Lower lobe of right lung (tissue), 2 donors: ENCODE results near the gene C2CD2L. TPM values are rescaled to one million over a fixed set of nuclear protein-coding genes. Genes with fewer than 3 reads are reported as not detected.

Experiments
- ATAC-seq, 2 donors: fragments of 200-7000 bp; cut with Tn5 transposase; one replicate each; pipeline ENCODE4 v1.9.1; 2020 to 2022; ENCODE audit warnings: mild to moderate bottlenecking in 2 of 2, moderate library complexity in 2 of 2
- DNase-seq: peaks from one replicate; pipeline ENCODE4 v3.0.0-alpha.2; 2020
- H3K27ac ChIP-seq: fragments of 200-600 bp; one replicate; pipeline ENCODE4 v1.8.0; 2022
- H3K27me3 ChIP-seq: fragments of 200-600 bp; one replicate; pipeline ENCODE4 v1.8.0; 2022; ENCODE audit warnings: low read depth
- H3K36me3 ChIP-seq: fragments of 200-600 bp; one replicate; pipeline ENCODE4 v1.8.0; 2022; ENCODE audit warnings: mild to moderate bottlenecking
- H3K4me1 ChIP-seq: fragments of 200-600 bp; one replicate; pipeline ENCODE4 v1.8.0; 2022
- H3K4me3 ChIP-seq: fragments of 200-600 bp; one replicate; pipeline ENCODE4 v1.8.0; 2022; ENCODE audit warnings: mild to moderate bottlenecking
- H3K9me3 ChIP-seq: fragments of 200-600 bp; one replicate; pipeline ENCODE4 v1.8.0; 2022
- intact Hi-C: fragments of 100-400 bp; cut with DNase I; formaldehyde crosslinking; loops from one replicate; pipeline ENCODE4 v1.11.0; 2022
- total RNA-seq: library from RNA; stranded (reverse); fragmentation: NEBNext Ultra II Directional; extraction: Animal tissue kit (Norgen Biotek cat#: 25700); gene quantifications from one replicate; pipeline ENCODE4 v1.2.1, GENCODE V29; 2021
- TF ChIP-seq, protein P1 (sequence below): fragments of 200-600 bp; IDR thresholded peaks from one replicate; pipeline ENCODE4 v1.8.0; 2022; ENCODE audit warnings: antibody characterized with exemption, mild to moderate bottlenecking
- donor health status: DM: no; HTN: yes; CAD: no; lungs with severe emphysema.

Gene C2CD2L
- total RNA-seq, 1 donor from 2014 or later, result 16.5 TPM

DNA sequence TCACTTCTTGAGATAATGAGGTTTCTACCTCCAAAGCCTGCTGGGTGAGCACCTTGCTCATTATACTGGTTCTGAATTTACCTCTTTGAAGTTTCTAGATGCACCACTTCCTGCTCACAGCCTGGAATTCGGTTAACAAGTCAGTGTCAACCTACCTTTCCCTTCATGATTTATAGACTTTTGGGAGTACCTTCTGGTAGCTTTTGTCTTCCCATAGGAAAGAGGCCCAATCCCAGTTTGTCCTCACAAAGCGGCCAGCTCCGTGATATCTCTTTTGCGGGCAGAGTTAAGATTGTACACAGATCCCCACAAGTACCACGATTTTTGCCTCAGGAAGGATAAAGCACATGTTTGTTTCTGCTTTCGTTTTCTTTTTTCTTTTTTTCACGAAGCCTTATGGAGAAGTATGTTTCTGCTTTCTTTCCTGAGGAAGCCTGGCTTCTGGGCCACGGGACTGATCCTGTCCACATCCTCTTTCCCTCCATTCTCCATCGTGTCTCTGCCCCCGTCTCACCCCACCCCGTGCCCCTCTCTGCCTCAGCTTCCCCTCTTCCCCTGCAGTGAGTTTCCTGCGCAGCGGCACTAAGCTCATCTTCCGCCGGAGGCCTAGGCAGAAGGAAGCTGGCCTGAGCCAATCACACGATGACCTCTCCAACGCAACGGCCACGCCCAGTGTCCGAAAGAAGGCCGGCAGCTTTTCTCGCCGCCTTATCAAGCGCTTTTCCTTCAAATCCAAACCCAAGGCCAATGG lies 8.5 kb downstream of the C2CD2L start:
- ATAC-seq (peak; percentile 59 to 79), DNase-seq (peak; percentile 85)
- Histone ChIP-seq H3K4me3 (peak overlapping the region; percentile 23), H3K27ac (peak overlapping the region; percentile 68), H3K27me3 (no peaks in the 10 kb centered on the region), H3K4me1 (peaks cover 4% of the 10 kb centered on the region), H3K36me3 (peaks cover 63% of the 10 kb centered on the region), H3K9me3 (no peaks in the 10 kb centered on the region)
- TF ChIP-seq, protein P1, sequence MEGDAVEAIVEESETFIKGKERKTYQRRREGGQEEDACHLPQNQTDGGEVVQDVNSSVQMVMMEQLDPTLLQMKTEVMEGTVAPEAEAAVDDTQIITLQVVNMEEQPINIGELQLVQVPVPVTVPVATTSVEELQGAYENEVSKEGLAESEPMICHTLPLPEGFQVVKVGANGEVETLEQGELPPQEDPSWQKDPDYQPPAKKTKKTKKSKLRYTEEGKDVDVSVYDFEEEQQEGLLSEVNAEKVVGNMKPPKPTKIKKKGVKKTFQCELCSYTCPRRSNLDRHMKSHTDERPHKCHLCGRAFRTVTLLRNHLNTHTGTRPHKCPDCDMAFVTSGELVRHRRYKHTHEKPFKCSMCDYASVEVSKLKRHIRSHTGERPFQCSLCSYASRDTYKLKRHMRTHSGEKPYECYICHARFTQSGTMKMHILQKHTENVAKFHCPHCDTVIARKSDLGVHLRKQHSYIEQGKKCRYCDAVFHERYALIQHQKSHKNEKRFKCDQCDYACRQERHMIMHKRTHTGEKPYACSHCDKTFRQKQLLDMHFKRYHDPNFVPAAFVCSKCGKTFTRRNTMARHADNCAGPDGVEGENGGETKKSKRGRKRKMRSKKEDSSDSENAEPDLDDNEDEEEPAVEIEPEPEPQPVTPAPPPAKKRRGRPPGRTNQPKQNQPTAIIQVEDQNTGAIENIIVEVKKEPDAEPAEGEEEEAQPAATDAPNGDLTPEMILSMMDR, result no peak
- intact Hi-C loops, result no loop called here

DNA sequence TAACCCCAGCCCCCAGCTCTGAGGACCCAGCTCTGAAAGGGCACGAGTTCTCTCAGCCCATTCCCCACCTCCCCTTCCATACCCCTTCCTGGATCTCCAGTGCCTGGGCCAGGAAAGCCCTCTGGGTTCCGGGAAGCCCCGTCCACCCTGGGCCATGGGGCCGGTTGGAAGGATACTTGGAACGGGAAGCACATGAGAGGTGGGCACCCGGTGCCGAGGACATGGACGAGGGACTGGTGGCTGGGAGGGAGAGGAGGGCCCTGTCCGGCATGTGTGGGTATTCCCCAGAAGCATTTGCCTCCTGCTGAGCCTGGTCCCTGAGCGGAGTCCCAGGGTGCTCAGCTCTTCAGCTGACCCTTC lies 9.1 kb downstream of the C2CD2L start:
- Histone ChIP-seq H3K9me3 (no peaks in the 10 kb centered on the region), H3K4me1 (peaks cover 6% of the 10 kb centered on the region), H3K27me3 (no peaks in the 10 kb centered on the region), H3K27ac (peak overlapping the region; percentile 68), H3K4me3 (peak overlapping the region; percentile 23), H3K36me3 (peaks cover 57% of the 10 kb centered on the region)
- DNase-seq (no peak), ATAC-seq (no peak)
- intact Hi-C loops, result no loop called here
- TF ChIP-seq, protein P1, result no peak

DNA sequence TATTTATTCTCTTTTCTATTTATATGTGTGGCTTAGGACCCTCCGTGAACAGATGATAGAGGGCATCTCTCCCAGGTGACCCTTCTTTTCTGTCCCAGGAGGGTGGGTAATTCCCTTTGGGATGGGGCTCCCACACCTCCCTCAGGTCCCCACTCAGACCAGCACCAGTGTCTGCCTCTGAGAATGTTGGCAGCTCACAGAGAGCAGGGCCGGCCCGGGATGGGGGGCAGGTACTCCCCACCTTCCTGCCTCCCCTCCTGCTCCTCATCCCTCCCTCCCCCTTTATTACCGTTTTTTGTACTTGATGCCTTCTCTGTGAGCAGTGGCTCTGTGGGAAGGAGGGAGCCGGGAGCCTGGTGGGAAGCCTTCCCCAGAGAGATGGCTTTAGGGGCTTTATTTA lies 9.5 kb downstream of the C2CD2L start:
- TF ChIP-seq, protein P1, result no peak
- intact Hi-C loops, result no loop called here
- DNase-seq (no peak), ATAC-seq (no peak)
- Histone ChIP-seq H3K27ac (peak overlapping the region; percentile 68), H3K4me1 (peaks cover 6% of the 10 kb centered on the region), H3K9me3 (no peaks in the 10 kb centered on the region), H3K27me3 (no peaks in the 10 kb centered on the region), H3K36me3 (peaks cover 53% of the 10 kb centered on the region), H3K4me3 (peak overlapping the region; percentile 23)

DNA sequence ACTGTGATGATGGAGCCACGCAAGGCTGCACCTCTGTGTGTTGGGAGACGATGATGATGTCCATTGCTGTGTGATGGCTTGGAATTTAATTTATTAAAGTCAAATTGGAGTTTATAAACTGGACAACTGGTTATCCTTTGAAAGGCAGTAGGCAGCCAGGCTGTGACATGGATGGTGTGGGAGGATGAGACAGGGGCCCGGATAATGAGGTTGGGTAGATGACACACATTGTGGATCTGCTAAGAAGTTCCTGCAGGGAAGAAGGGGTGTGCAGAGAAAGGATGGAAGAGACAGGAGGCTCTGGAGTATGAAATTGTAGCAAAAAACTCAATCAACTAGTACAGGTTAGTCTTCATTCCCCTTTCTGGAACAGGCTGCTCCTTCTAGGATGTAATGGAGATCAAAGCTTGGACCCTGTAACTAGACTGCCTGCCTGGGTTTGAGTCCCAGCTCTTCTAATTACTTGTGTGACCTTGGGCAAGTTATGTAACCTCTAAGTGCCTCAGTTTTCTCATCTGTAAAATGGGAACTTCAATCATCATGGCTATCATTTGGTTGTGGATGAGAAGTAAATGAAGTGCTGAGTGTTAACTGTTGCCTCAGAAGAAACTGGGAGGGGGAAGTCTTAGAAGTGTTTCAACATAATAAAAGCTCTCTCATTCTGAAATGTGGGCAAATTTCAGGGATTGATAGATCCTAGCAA lies 10.0 kb downstream of the C2CD2L start:
- Histone ChIP-seq H3K36me3 (peaks cover 48% of the 10 kb centered on the region), H3K4me1 (peaks cover 8% of the 10 kb centered on the region), H3K4me3 (no peak overlapping the region), H3K9me3 (no peaks in the 10 kb centered on the region), H3K27ac (no peak overlapping the region), H3K27me3 (no peaks in the 10 kb centered on the region)
- ATAC-seq, result no peak
- DNase-seq, result no peak
- intact Hi-C loops, result no loop called here
- TF ChIP-seq, protein P1, result no peak

DNA sequence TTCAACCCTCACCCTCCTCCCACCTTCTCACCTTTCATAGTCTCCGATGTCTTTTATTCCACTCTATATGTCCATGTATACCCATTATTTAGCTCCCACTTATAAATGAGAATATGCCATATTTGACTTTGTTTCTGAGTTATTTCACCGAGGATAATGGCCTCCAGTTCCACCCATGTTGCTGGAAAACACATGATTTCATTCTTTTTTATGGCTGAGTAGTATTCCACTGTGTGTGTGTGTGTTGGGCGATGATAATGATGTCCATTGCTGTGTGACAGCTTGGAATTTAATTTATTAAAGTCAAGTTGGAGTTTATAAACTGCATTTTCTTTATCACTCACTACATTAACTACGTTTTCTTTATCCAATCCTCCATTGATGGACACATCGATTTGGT lies 11.1 kb downstream of the C2CD2L start:
- ATAC-seq (no peak), DNase-seq (no peak)
- H3K4me1 ChIP-seq, result peaks cover 16% of the 10 kb centered on the region
- intact Hi-C loops, result no loop called here
- H3K9me3 ChIP-seq, result no peaks in the 10 kb centered on the region
- H3K27ac ChIP-seq, result no peak overlapping the region
- no peaks in the 10 kb centered on the region for H3K27me3 ChIP-seq
- H3K4me3 ChIP-seq, result no peak overlapping the region
- H3K36me3 ChIP-seq, result peaks cover 37% of the 10 kb centered on the region
- TF ChIP-seq, protein P1, result no peak
